ENCODE measurements around the gene SLC22A1.

The SLC22A1 gene

DNA sequence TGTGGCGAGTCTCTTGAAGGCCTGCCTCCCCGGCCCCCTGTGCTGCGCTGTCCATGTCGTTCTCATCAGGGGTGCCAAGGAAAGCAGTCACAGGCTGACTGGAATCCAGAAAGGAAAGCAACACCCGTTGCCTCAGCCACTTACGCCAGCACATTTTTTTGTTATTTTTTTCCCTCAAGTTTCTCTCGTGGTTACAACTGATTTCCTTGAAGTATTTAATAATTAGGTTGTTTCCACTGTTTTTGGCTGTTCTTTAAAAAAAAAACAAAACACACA, 17.9 kb upstream of the SLC22A1 start:
- TF ChIP-seq, protein P1, sequence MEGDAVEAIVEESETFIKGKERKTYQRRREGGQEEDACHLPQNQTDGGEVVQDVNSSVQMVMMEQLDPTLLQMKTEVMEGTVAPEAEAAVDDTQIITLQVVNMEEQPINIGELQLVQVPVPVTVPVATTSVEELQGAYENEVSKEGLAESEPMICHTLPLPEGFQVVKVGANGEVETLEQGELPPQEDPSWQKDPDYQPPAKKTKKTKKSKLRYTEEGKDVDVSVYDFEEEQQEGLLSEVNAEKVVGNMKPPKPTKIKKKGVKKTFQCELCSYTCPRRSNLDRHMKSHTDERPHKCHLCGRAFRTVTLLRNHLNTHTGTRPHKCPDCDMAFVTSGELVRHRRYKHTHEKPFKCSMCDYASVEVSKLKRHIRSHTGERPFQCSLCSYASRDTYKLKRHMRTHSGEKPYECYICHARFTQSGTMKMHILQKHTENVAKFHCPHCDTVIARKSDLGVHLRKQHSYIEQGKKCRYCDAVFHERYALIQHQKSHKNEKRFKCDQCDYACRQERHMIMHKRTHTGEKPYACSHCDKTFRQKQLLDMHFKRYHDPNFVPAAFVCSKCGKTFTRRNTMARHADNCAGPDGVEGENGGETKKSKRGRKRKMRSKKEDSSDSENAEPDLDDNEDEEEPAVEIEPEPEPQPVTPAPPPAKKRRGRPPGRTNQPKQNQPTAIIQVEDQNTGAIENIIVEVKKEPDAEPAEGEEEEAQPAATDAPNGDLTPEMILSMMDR (IDR thresholded peaks at IDR 0.05; ENCODE audit: low read depth, low read length), result no peak
- no peak for TF ChIP-seq POLR2A (IDR thresholded peaks at IDR 0.05; ENCODE audit: extremely low read depth, insufficient read length)
- TF ChIP-seq MYC (IDR thresholded peaks at IDR 0.05; ENCODE audit: low read depth, low read length), result no peak
- TF ChIP-seq, protein P2, sequence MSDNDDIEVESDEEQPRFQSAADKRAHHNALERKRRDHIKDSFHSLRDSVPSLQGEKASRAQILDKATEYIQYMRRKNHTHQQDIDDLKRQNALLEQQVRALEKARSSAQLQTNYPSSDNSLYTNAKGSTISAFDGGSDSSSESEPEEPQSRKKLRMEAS (IDR thresholded peaks at IDR 0.05; ENCODE audit: low read depth, low read length), result no peak
- H3K4me3 ChIP-seq (ENCODE audit: low read depth, low read length), result no peak overlapping the region
- no peak for DNase-seq (ENCODE audit: low read depth)

DNA sequence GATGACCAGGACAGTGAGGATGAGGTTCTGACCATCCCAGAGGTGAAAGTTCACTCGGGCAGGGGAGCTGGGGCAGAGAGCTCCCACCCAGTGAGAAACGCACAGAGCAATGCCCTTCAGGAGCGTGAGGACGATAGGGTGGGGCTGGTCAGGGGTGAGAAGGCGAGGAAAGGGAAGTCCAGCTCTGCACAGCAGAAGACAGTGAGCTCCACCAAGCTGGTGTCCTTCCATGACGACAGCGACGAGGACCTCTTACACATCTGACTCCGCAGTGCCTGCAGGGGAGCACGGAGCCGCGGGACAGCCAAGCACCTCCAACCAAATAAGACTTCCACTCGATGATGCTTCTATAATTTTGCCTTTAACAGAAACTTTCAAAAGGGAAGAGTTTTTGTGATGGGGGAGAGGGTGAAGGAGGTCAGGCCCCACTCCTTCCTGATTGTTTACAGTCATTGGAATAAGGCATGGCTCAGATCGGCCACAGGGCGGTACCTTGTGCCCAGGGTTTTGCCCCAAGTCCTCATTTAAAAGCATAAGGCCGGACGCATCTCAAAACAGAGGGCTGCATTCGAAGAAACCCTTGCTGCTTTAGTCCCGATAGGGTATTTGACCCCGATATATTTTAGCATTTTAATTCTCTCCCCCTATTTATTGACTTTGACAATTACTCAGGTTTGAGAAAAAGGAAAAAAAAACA, 16.6 kb upstream of the SLC22A1 start:
- TF ChIP-seq POLR2A (IDR thresholded peaks at IDR 0.05; ENCODE audit: extremely low read depth, insufficient read length) (no peak), MYC (IDR thresholded peaks at IDR 0.05; ENCODE audit: low read depth, low read length) (no peak)
- TF ChIP-seq, protein P2 (IDR thresholded peaks at IDR 0.05; ENCODE audit: low read depth, low read length), result no peak
- TF ChIP-seq, protein P1 (IDR thresholded peaks at IDR 0.05; ENCODE audit: low read depth, low read length), result no peak
- no peak overlapping the region for H3K4me3 ChIP-seq (ENCODE audit: low read depth, low read length)
- DNase-seq (ENCODE audit: low read depth), result no peak

DNA sequence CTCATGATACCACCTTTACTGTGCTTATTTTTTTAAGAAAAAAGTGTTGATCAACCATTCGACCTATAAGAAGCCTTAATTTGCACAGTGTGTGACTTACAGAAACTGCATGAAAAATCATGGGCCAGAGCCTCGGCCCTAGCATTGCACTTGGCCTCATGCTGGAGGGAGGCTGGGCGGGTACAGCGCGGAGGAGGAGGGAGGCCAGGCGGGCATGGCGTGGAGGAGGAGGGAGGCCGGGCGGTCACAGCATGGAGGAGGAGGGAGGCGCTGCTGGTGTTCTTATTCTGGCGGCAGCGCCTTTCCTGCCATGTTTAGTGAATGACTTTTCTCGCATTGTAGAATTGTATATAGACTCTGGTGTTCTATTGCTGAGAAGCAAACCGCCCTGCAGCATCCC, 15.6 kb upstream of the SLC22A1 start:
- TF ChIP-seq POLR2A (IDR thresholded peaks at IDR 0.05; ENCODE audit: extremely low read depth, insufficient read length) (no peak), MYC (IDR thresholded peaks at IDR 0.05; ENCODE audit: low read depth, low read length) (no peak)
- TF ChIP-seq, protein P2 (IDR thresholded peaks at IDR 0.05; ENCODE audit: low read depth, low read length), result no peak
- TF ChIP-seq, protein P1 (IDR thresholded peaks at IDR 0.05; ENCODE audit: low read depth, low read length), result no peak
- no peak for DNase-seq (ENCODE audit: low read depth)
- no peak overlapping the region for H3K4me3 ChIP-seq (ENCODE audit: low read depth, low read length)

DNA sequence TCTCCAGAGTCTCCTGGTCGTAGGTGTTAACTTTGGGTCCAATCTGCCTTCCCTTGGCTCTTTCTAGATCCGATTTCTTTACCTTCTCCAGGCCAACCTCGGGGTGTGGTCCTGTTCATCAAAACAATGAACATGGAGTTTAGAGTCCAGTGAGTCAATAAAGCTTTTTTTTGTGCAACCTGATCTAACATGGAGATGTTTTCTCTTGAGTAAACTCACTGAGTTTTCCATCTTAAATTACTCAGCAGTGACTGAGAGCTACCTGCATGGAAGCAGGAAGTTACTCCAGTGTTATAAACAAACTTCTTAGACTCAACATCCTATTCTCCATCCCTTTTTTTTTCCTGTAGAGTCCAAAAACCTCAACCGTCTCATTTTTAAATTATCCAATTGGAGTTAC, 14.9 kb upstream of the SLC22A1 start:
- DNase-seq (ENCODE audit: low read depth), result no peak
- TF ChIP-seq, protein P2 (IDR thresholded peaks at IDR 0.05; ENCODE audit: low read depth, low read length), result no peak
- TF ChIP-seq MYC (IDR thresholded peaks at IDR 0.05; ENCODE audit: low read depth, low read length) (no peak), POLR2A (IDR thresholded peaks at IDR 0.05; ENCODE audit: extremely low read depth, insufficient read length) (no peak)
- TF ChIP-seq, protein P1 (IDR thresholded peaks at IDR 0.05; ENCODE audit: low read depth, low read length), result no peak
- H3K4me3 ChIP-seq (ENCODE audit: low read depth, low read length), result no peak overlapping the region

DNA sequence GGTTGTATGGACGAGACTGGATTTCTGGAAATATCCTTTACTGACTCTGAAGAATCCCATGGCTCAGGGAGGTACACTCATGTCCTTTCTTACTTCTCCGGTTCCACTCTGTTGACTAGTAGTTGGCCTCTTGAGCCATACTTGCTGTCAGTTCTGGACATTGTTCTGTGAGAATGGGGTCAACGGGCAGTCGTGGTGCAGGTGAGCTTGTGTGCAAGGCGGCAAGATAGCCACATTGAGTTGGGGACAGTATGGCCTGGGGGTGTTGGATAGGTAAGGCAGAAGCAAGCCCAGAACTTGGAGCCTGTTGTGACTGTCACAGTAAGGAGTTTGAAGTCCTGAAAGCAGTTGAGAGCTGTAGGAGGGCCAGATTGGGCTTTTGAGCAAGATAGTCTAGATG, 13.5 kb upstream of the SLC22A1 start:
- H3K4me3 ChIP-seq (ENCODE audit: low read depth, low read length), result no peak overlapping the region
- DNase-seq (ENCODE audit: low read depth), result no peak
- no peak for TF ChIP-seq MYC (IDR thresholded peaks at IDR 0.05; ENCODE audit: low read depth, low read length)
- TF ChIP-seq, protein P1 (IDR thresholded peaks at IDR 0.05; ENCODE audit: low read depth, low read length), result no peak
- no peak for TF ChIP-seq POLR2A (IDR thresholded peaks at IDR 0.05; ENCODE audit: extremely low read depth, insufficient read length)
